Measurements from ENCODE around the gene ASCL3. TPM values are rescaled to one million over a fixed set of nuclear protein-coding genes. Genes with fewer than 3 reads are reported as not detected.
A peak's percentile ranks its signal among the peaks of the same experiment; 100 is the strongest.

ASCL3 gene
- total RNA-seq, 4 donors from 2014 or later, result not detected

DNA sequence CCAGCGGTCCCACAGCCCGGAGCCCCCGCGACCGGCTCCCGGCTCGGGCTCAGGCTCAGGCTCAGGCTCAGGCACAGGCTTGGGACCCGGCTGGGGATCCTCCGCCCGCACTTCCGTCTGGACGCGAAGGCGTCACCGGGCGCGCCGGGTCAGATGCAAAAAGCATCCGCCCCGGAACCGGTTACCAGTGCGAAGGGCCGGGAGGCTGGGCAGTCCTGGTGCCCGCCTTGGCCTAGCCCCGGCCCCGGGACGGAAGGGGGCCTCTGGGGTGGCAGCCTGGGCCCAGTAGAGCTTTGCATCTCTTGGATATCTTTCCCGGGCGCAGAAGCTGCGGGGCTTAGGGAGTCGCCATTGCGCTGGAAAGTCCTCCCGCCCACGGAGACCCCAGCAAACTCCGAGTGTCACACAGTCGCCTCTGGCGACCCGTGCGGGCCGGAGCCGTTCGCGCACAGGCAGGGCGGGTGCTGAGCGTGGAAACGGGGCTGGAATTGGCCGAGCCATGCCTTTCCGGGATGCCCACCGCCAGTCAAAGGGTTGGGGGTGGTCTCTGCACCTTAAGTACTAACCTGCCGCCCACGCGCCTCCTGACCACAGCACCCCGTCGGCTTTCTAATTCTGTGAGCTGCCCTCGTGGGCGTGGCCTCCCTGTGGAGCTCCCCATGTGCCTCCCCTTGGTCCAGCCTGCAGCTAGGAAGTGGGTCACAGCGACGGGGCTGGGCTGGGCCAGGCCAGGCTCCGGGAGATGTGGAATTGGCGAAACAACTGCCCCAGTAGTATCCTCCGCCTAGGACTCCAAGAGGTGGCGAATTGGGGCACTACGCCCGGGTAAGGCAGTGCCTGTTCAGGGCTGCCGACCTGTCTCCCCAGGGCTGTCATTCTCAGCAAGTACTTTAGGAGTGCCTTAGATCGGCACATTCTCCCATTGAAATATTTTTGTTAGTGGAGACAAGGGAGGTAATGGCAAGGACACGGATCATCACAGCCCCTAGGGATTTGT is 21.8 kb upstream of the ASCL3 start, which contains the start of gene TMEM9B:
Gene TMEM9B, minus strand, starts transcription at position 119 of the 997 bp plus-strand sequence. CDS start 129 bp downstream, outside the sequence.
- Histone ChIP-seq H3K9me3 (no peaks in the 10 kb centered on the region), H3K27ac (peak within 1 kb of the TSS; percentile 93 to 99 (median 96)), H3K4me3 (peak within 1 kb of the TSS; percentile 61 to 87 (median 78)), H3K27me3 (no peaks in the 10 kb centered on the region), H3K36me3 (no peaks in the 10 kb centered on the region), H3K4me1 (peaks cover 11 to 28% (median 21%) of the 10 kb centered on the region in 4 donors)
- in situ Hi-C loops (cut with MboI; ENCODE audit: low pct_ligation_motif_present in 1 of 4, low pct_unique_long_range_greater_than_20kb in 1 of 4, low sequenced_read_pairs in 3 of 4) (loop anchor here in 3 of 4 donors (25.0 kb wide), 1 partner anchor 277 kb away; the partner anchor contains the start of genes RPL27A (in 3 of the 3) and TRIM66 (in 3 of the 3)), intact Hi-C loops (cut with DNase I; ENCODE audit: low total_unique reads) (loop anchor here (5.0 kb wide), 2 partner anchors 52 to 282 kb away; partner anchors contain the start of genes AKIP1, RPL27A and TRIM66)
- peak; percentile 94 for DNase-seq
- 1% methylated on average over 49 of the region's 67 CpGs; no CpG with 5 or more reads in 1 of the 2 donors for WGBS, 2 donors (ENCODE audit: low coverage in 1 of 2)
- TF ChIP-seq, protein P1, sequence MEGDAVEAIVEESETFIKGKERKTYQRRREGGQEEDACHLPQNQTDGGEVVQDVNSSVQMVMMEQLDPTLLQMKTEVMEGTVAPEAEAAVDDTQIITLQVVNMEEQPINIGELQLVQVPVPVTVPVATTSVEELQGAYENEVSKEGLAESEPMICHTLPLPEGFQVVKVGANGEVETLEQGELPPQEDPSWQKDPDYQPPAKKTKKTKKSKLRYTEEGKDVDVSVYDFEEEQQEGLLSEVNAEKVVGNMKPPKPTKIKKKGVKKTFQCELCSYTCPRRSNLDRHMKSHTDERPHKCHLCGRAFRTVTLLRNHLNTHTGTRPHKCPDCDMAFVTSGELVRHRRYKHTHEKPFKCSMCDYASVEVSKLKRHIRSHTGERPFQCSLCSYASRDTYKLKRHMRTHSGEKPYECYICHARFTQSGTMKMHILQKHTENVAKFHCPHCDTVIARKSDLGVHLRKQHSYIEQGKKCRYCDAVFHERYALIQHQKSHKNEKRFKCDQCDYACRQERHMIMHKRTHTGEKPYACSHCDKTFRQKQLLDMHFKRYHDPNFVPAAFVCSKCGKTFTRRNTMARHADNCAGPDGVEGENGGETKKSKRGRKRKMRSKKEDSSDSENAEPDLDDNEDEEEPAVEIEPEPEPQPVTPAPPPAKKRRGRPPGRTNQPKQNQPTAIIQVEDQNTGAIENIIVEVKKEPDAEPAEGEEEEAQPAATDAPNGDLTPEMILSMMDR (IDR thresholded peaks at IDR 0.05), result peak in 1 of 5 experiments; percentile 2
- TF ChIP-seq POLR2A (IDR thresholded peaks at IDR 0.05), result peak; percentile 97
- no peak for TF ChIP-seq EP300 (IDR thresholded peaks at IDR 0.05; ENCODE audit: low read depth)
- peak; percentile 92 to 97 (median 93) for TF ChIP-seq POLR2AphosphoS5 (IDR thresholded peaks at IDR 0.05)

DNA sequence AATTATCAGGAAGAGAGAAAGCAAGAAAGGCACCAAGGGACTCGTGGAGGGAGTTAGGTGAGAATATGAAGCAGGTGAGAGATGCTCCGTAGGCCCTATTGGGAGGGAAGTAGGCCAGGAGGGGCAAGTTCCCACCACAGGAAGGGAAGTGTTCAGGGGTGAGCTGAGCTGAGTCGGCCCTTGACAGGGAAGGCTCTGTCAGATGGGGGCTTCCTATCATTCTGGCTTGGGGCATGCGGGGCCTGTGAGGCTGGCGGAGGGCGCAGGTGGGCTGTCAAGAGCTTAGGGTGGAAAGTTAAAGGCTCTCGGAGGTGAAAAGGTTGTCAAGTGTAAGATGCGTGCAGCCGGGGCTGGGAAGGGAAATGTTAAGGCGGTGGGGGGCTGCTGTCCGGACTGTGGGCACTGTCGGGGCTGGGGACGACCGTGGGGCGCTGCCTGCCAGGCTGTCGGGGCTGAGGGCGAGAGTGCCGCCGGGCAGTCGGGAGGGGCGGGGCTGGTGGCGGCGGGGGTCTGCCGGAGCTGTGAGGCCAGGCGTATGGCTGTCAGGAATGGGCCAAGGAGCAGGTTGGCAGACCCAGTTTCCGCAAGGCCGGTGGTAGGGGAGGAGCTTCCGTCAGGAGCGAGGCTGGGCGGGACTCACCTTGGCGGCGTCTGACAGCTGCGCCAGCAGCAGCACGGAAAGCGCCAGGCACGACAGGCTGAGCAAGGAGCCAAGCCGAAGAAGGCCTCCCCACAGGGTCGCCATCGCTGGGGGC is 20.9 kb upstream of the ASCL3 start:
- in situ Hi-C loops (cut with MboI; ENCODE audit: low pct_ligation_motif_present in 1 of 4, low pct_unique_long_range_greater_than_20kb in 1 of 4, low sequenced_read_pairs in 3 of 4), result loop anchor here in 3 of 4 donors (25.0 kb wide), 1 partner anchor 276 kb away; the partner anchor contains the start of genes RPL27A (in 3 of the 3) and TRIM66 (in 3 of the 3)
- no peak for TF ChIP-seq POLR2A (IDR thresholded peaks at IDR 0.05)
- no peak for TF ChIP-seq EP300 (IDR thresholded peaks at IDR 0.05; ENCODE audit: low read depth)
- TF ChIP-seq, protein P1 (IDR thresholded peaks at IDR 0.05), result no peak
- TF ChIP-seq POLR2AphosphoS5 (IDR thresholded peaks at IDR 0.05), result no peak
- Histone ChIP-seq H3K4me1 (peaks cover 16 to 35% (median 25%) of the 10 kb centered on the region in 4 donors), H3K27me3 (no peaks in the 10 kb centered on the region), H3K36me3 (no peaks in the 10 kb centered on the region), H3K9me3 (no peaks in the 10 kb centered on the region), H3K4me3 (peak overlapping the region; percentile 61 to 87 (median 78)), H3K27ac (peak overlapping the region; percentile 93 to 99 (median 96))
- DNase-seq, result peak; percentile 90
- intact Hi-C loops (cut with DNase I; ENCODE audit: low total_unique reads), result loop anchor here (5.0 kb wide), 2 partner anchors 51 to 281 kb away; partner anchors contain the start of genes AKIP1, RPL27A and TRIM66
- WGBS, 2 donors (ENCODE audit: low coverage in 1 of 2), result 2 to 6% methylated on average over 3 to 34 of the region's 39 CpGs

DNA sequence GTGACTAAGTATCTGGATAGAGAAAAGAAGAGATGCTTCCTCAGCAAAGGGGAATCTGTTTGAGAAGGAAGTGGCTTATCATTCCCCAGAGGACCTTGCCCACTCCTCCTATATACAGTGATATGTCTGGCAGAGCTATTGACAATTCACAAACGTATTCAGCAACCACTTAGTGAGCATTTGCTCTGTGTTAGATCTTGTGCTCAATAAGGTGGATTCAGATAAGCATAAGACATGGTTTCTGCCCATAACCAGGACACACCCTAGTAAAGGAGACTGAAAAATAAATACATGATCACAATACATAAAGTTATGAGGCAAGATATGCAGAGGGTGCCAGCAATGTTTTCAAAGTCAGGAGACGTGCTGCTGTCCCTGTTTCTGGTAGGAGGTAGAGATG is 20.0 kb upstream of the ASCL3 start:
- Histone ChIP-seq H3K4me3 (peak overlapping the region in 2 of 4 donors; percentile 69 to 87), H3K27ac (peak overlapping the region; percentile 93 to 99 (median 96)), H3K36me3 (no peaks in the 10 kb centered on the region), H3K4me1 (peaks cover 16 to 35% (median 25%) of the 10 kb centered on the region in 4 donors), H3K9me3 (no peaks in the 10 kb centered on the region), H3K27me3 (no peaks in the 10 kb centered on the region)
- TF ChIP-seq, protein P1 (IDR thresholded peaks at IDR 0.05), result no peak
- TF ChIP-seq POLR2A (IDR thresholded peaks at IDR 0.05), result no peak
- 7% methylated on average over 2 of the region's 2 CpGs for WGBS, 2 donors (ENCODE audit: low coverage in 1 of 2)
- DNase-seq, result no peak
- intact Hi-C loops (cut with DNase I; ENCODE audit: low total_unique reads) (loop anchor here (5.0 kb wide), 2 partner anchors 51 to 281 kb away; partner anchors contain the start of genes AKIP1, RPL27A and TRIM66), in situ Hi-C loops (cut with MboI; ENCODE audit: low pct_ligation_motif_present in 1 of 4, low pct_unique_long_range_greater_than_20kb in 1 of 4, low sequenced_read_pairs in 3 of 4) (loop anchor here in 3 of 4 donors (25.0 kb wide), 1 partner anchor 276 kb away; the partner anchor contains the start of genes RPL27A (in 3 of the 3) and TRIM66 (in 3 of the 3))
